Peyer's patch (tissue), 4 donors: ENCODE results near the gene DGKH. TPM values are rescaled to one million over a fixed set of nuclear protein-coding genes. Genes with fewer than 3 reads are reported as not detected.
A peak's percentile ranks its signal among the peaks of the same experiment; 100 is the strongest.

Experiments
- DNase-seq, 3 donors: peaks; one replicate each; pipeline ENCODE4 v3.0.0-alpha.2; 2017 to 2019
- H3K27ac ChIP-seq, 4 donors: fragments of 200-600 bp; sonication (generic); one replicate each; pipeline ENCODE4 v1.5.1; 2016 to 2019
- H3K27me3 ChIP-seq, 2 donors: fragments of 200-600 bp; sonication (generic); one replicate each; pipeline ENCODE4 v1.5.1; 2019
- H3K36me3 ChIP-seq, 3 donors: fragments of 200-600 bp; sonication (generic); one replicate each; pipeline ENCODE4 v1.5.1; 2016 to 2019
- H3K4me1 ChIP-seq, 4 donors: fragments of 200-600 bp; sonication (generic); one replicate each; pipeline ENCODE4 v1.5.1; 2016 to 2019
- H3K4me3 ChIP-seq, 4 donors: fragments of 200-600 bp; sonication (generic); 1 replicate in 3 of 4; 2 replicates in 1 of 4; pipeline ENCODE4 v1.5.1; 2016 to 2019; ENCODE audit warnings: mild to moderate bottlenecking in 1 of 4
- H3K9me3 ChIP-seq, 4 donors: fragments of 200-600 bp; sonication (generic); one replicate each; pipeline ENCODE4 v1.5.1; 2016 to 2019; ENCODE audit warnings: mild to moderate bottlenecking in 1 of 4
- POLR2A ChIP-seq, 2 donors: fragments of 450-650 bp; IDR thresholded peaks; one replicate each; pipeline ENCODE4 v1.5.1; 2017; ENCODE audit warnings: antibody characterized with exemption in 2 of 2, mild to moderate bottlenecking in 2 of 2, moderate library complexity in 2 of 2
- total RNA-seq, 4 donors: library from RNA; depleted of rRNA; stranded (reverse); fragments of >200 nt; gene quantifications; one replicate each; pipeline ENCODE4 v1.1.0, GENCODE V29; 2016
- TF ChIP-seq, protein P1 (sequence below), 6 experiments: fragments of 450-650 bp in 4 of 6; fragments of 200-600 bp in 2 of 6; sonication (generic) in 1 of 6; IDR thresholded peaks; one replicate each; pipeline ENCODE4 v1.5.1; 2017 to 2019; ENCODE audit warnings: antibody characterized with exemption in 6 of 6, mild to moderate bottlenecking in 3 of 6, moderate library complexity in 1 of 6

DGKH gene
- total RNA-seq, 4 donors from 2014 or later: 9.5 to 30.5 (median 18.8) TPM

DNA sequence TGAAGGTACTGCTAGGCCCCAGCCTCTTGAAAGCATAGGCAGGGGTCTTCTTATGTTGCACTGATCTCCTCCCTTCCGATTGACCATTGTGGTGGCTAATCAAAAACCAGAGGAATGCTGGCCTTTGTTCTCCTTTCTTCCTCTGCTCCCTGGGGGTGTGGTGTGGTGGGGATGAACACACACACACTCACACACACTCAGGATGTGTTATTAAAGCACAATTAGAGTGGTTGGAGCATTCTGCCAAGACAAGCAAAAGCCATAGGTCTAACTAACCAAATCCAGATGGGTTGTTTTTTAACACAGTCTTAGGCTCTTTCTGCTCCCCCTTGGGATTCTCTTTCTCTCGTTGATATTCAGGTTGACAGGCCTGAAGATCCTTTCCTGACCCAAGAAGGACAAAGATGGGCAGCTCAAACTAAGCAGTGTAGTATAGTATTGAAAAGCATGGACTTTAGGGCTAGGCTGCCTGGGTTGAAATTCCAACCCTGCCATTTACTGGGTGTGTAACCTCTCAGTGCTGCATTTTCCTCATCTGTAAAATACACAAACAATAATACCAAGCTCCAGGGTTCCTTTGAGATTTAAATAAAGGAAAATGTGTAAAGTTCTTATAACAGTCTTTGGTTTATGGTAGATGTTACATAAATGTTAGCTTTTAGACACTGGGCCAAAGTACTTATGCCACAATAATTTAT is 25.5 kb upstream of the DGKH start:
- no peak overlapping the region for H3K27ac ChIP-seq
- no peaks in the 10 kb centered on the region for H3K9me3 ChIP-seq
- TF ChIP-seq, protein P1, sequence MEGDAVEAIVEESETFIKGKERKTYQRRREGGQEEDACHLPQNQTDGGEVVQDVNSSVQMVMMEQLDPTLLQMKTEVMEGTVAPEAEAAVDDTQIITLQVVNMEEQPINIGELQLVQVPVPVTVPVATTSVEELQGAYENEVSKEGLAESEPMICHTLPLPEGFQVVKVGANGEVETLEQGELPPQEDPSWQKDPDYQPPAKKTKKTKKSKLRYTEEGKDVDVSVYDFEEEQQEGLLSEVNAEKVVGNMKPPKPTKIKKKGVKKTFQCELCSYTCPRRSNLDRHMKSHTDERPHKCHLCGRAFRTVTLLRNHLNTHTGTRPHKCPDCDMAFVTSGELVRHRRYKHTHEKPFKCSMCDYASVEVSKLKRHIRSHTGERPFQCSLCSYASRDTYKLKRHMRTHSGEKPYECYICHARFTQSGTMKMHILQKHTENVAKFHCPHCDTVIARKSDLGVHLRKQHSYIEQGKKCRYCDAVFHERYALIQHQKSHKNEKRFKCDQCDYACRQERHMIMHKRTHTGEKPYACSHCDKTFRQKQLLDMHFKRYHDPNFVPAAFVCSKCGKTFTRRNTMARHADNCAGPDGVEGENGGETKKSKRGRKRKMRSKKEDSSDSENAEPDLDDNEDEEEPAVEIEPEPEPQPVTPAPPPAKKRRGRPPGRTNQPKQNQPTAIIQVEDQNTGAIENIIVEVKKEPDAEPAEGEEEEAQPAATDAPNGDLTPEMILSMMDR (IDR thresholded peaks at IDR 0.05): no peak
- no peak for TF ChIP-seq POLR2A (IDR thresholded peaks at IDR 0.05)
- no peak for DNase-seq
- peaks cover 0 to 2% (median 0%) of the 10 kb centered on the region in 4 donors for H3K4me1 ChIP-seq
- H3K4me3 ChIP-seq: no peak overlapping the region
- H3K27me3 ChIP-seq: no peaks in the 10 kb centered on the region
- H3K36me3 ChIP-seq: no peaks in the 10 kb centered on the region

DNA sequence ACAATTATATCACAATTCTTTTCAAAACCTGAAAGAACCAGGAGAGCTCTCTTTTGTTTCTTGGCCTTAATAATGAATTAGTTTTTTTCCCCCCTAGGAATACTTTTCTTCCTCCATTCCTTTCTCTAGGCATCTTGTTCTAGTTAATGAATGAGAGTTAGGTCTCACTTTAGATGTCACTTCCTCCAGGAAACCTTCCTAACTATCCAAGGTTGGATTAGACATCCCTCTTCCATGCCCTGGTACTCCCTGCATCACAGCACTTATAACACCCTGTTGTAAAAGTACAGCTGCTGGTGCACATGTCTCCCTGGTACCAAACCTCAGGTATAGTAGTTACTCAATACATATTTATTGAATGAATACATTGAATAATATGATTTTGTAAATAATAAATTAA is 21.2 kb upstream of the DGKH start:
- H3K27me3 ChIP-seq: no peaks in the 10 kb centered on the region
- H3K4me1 ChIP-seq: peaks cover 0 to 6% (median 2%) of the 10 kb centered on the region in 4 donors
- H3K4me3 ChIP-seq: no peak overlapping the region
- no peak for DNase-seq
- no peaks in the 10 kb centered on the region for H3K36me3 ChIP-seq
- TF ChIP-seq POLR2A (IDR thresholded peaks at IDR 0.05): no peak
- TF ChIP-seq, protein P1 (IDR thresholded peaks at IDR 0.05): no peak
- H3K27ac ChIP-seq: no peak overlapping the region
- no peaks in the 10 kb centered on the region for H3K9me3 ChIP-seq

DNA sequence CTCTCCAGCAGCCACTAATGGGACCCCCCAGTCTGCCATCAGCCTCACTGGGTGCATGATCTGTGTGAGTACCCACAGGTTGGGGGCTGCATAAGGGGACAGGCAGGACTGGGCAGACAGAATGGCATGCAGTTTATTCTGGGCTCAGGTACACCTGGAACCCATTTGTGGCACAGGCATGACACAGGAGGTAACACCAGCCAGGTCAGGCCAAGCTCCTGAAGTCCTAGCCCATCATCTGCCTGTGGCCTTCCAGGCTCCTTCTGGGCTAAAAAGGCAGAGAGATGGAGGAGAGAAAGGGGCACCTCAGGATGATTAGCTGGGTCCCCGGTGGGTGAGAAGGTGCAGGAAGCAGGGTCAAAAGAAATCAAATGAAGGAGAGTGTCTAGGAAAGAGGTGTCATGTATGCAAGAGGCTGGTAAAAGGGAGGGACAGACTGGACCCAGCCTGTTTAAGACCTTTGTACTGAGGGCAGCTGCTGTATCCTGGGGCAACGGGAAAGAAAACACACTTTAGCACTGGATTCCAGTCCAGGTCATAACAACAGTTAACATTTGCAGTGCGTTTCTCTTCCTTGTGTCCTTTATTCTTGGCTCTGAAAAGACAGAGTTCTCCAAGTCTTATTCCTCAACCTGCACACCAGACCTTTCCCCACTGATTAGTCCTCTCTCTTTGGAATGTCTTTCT is 20.2 kb upstream of the DGKH start:
- Histone ChIP-seq H3K27ac (peak overlapping the region in 3 of 4 donors; percentile 64 to 88 (median 79)), H3K27me3 (no peaks in the 10 kb centered on the region), H3K36me3 (no peaks in the 10 kb centered on the region), H3K4me3 (no peak overlapping the region), H3K9me3 (no peaks in the 10 kb centered on the region), H3K4me1 (peaks cover 0 to 6% (median 2%) of the 10 kb centered on the region in 4 donors)
- peak in 2 of 3 donors; percentile 67 to 78 for DNase-seq
- TF ChIP-seq, protein P1 (IDR thresholded peaks at IDR 0.05): no peak
- no peak for TF ChIP-seq POLR2A (IDR thresholded peaks at IDR 0.05)

DNA sequence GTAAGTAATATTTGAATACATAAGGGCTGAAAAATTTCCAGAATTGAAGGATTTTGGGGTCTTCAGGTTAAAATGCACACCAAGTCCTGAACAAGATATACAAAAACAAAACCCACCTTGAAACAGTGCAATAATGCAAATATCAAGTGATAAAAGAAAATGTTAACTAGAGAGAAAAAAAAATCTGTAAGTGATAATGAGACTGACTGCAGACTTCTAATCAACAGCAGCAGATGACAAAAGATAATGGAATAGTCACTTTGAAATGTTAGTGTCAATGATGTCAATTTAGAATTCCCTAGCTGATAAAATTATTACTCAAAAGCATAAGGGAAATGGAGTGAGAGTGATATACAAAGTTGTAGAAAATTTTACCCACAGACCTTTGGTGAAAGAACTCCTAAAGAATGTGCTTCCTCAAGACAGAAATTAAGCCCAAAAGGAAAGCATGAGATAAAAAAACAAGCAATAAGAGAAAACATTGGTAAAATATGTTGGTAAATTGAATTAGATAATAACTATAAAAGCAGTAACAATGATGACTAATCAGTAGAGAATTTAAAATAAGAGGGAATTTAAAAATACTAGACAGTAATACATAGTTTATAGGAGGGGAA is 12.4 kb upstream of the DGKH start:
- H3K4me3 ChIP-seq: no peak overlapping the region
- DNase-seq: no peak
- H3K4me1 ChIP-seq: peaks cover 0 to 2% (median 0%) of the 10 kb centered on the region in 4 donors
- no peaks in the 10 kb centered on the region for H3K36me3 ChIP-seq
- H3K27me3 ChIP-seq: no peaks in the 10 kb centered on the region
- no peak overlapping the region for H3K27ac ChIP-seq
- TF ChIP-seq POLR2A (IDR thresholded peaks at IDR 0.05): no peak
- TF ChIP-seq, protein P1 (IDR thresholded peaks at IDR 0.05): no peak
- H3K9me3 ChIP-seq: no peaks in the 10 kb centered on the region

DNA sequence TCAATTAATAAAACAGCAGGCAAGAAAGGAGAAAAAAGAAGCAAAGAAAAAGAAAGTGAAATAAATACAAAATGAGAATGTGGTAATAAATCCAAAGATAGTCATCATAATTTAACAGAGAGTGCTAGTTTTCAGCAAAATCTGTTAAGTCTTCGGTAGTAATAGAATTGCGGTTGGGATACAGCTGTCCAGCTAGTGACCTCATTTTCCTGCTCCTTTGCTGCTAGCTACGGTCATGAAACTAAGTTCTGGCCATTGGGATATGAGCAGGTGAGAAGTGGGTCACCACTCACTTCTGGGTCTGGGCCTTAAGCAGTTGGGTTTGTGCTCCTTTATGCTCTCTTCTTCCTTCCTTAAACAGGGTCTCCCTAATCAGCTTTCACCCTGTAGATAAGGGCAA is 11.7 kb upstream of the DGKH start:
- H3K9me3 ChIP-seq: no peaks in the 10 kb centered on the region
- TF ChIP-seq, protein P1 (IDR thresholded peaks at IDR 0.05): no peak
- TF ChIP-seq POLR2A (IDR thresholded peaks at IDR 0.05): no peak
- H3K27ac ChIP-seq: no peak overlapping the region
- no peaks in the 10 kb centered on the region for H3K36me3 ChIP-seq
- no peak overlapping the region for H3K4me3 ChIP-seq
- no peak for DNase-seq
- no peaks in the 10 kb centered on the region for H3K27me3 ChIP-seq
- H3K4me1 ChIP-seq: peaks cover 0 to 8% (median 0%) of the 10 kb centered on the region in 4 donors
